Tibial nerve (tissue), 4 donors: ENCODE data around the gene SEMA3F. TPM values are rescaled to one million over a fixed set of nuclear protein-coding genes. Genes with fewer than 3 reads are reported as not detected.
A peak's percentile ranks its signal among the peaks of the same experiment; 100 is the strongest.

ENCODE experiments used
- DNase-seq, 2 donors: peaks; one replicate each; pipeline ENCODE4 v3.0.0-alpha.2; 2019; ENCODE audit warnings: low spot score in 2 of 2
- H3K27ac ChIP-seq, 4 donors: fragments of 200-600 bp; sonication (generic) in 3 of 4; one replicate each; pipeline ENCODE4 v1.5.1; 2017 to 2019; ENCODE audit warnings: mild to moderate bottlenecking in 1 of 4
- H3K27me3 ChIP-seq, 2 donors: fragments of 200-600 bp; sonication (generic) in 1 of 2; one replicate each; pipeline versions ENCODE4 v1.5.1 to v1.6.0; 2017 to 2019
- H3K36me3 ChIP-seq, 3 donors: fragments of 200-600 bp; sonication (generic); one replicate each; pipeline ENCODE4 v1.5.1; 2018 to 2019
- H3K4me1 ChIP-seq, 4 donors: fragments of 200-600 bp; sonication (generic) in 3 of 4; one replicate each; pipeline ENCODE4 v1.5.1; 2017 to 2019
- H3K4me3 ChIP-seq, 4 donors: fragments of 200-600 bp; sonication (generic) in 3 of 4; one replicate each; pipeline ENCODE4 v1.5.1; 2017 to 2019; ENCODE audit warnings: mild to moderate bottlenecking in 1 of 4, moderate library complexity in 1 of 4
- H3K9me3 ChIP-seq, 4 donors: fragments of 200-600 bp; sonication (generic) in 3 of 4; one replicate each; pipeline ENCODE4 v1.5.1; 2017 to 2019
- EP300 ChIP-seq, 2 donors: sonication (generic); formaldehyde crosslinking; IDR thresholded peaks; one replicate each; pipeline ENCODE4 v1.6.1; 2017; ENCODE audit warnings: antibody characterized with exemption in 2 of 2, mild to moderate bottlenecking in 1 of 2
- POLR2A ChIP-seq, 2 donors: fragments of 450-650 bp; IDR thresholded peaks; one replicate each; pipeline ENCODE4 v1.6.1; 2017; ENCODE audit warnings: antibody characterized with exemption in 2 of 2, mild to moderate bottlenecking in 2 of 2, moderate library complexity in 2 of 2
- WGBS, 2 donors: methylation state at CpG; one replicate each; pipeline ENCODE4 v1.1.5; 2018; 5-methylcytosine and 5-hydroxymethylcytosine counted together
- total RNA-seq, 4 donors: library from RNA; depleted of rRNA; stranded (reverse); fragments of >200 nt; gene quantifications; one replicate each; pipeline ENCODE4 v1.1.0, GENCODE V29; 2016
- TF ChIP-seq, protein P1 (sequence below), 5 experiments: fragments of 200-600 bp in 3 of 5; fragments of 450-650 bp in 2 of 5; sonication (generic) in 3 of 5; IDR thresholded peaks; one replicate each; pipeline ENCODE4 v1.5.1; 2016 to 2019; ENCODE audit warnings: antibody characterized with exemption in 5 of 5, mild to moderate bottlenecking in 3 of 5, moderate library complexity in 2 of 5

Gene SEMA3F
- total RNA-seq, 4 donors from 2014 or later, result 14.4 to 58.5 (median 17.4) TPM

DNA sequence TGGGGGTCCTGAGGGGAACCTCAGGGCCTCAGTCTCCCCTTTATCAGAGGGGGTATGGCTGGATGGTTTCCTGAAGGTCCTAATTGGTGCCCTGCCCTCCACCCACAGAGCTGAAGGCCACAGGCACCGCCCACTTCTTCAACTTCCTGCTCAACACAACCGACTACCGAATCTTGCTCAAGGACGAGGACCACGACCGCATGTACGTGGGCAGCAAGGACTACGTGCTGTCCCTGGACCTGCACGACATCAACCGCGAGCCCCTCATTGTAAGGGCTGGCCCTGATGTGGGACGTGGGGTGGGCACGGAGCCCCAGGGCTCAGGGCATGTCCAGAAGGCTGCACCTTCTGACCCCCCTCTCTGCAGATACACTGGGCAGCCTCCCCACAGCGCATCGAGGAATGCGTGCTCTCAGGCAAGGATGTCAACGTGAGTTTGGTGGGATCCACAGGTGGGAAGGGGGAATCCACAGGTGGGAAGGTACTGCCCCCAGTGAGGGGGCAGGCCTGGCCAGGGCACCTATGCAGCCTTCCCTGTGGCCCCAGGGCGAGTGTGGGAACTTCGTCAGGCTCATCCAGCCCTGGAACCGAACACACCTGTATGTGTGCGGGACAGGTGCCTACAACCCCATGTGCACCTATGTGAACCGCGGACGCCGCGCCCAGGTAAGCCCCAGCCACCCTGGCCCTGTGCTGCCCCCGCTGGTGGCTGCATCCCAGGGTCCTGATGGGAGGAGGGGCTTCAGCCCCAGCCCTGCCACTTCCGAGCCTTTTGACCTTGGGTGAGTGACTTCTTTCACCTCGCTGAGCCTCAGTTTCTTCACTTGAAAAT, 18.8 kb downstream of the SEMA3F start:
- 74 to 82% methylated on average over 18 to 27 of the region's 29 CpGs for WGBS, 2 donors
- DNase-seq, result no peak
- no peaks in the 10 kb centered on the region for H3K36me3 ChIP-seq
- no peaks in the 10 kb centered on the region for H3K27me3 ChIP-seq
- H3K4me1 ChIP-seq, result peaks cover 0 to 20% (median 3%) of the 10 kb centered on the region in 4 donors
- TF ChIP-seq POLR2A (IDR thresholded peaks at IDR 0.05), result no peak
- TF ChIP-seq, protein P1, sequence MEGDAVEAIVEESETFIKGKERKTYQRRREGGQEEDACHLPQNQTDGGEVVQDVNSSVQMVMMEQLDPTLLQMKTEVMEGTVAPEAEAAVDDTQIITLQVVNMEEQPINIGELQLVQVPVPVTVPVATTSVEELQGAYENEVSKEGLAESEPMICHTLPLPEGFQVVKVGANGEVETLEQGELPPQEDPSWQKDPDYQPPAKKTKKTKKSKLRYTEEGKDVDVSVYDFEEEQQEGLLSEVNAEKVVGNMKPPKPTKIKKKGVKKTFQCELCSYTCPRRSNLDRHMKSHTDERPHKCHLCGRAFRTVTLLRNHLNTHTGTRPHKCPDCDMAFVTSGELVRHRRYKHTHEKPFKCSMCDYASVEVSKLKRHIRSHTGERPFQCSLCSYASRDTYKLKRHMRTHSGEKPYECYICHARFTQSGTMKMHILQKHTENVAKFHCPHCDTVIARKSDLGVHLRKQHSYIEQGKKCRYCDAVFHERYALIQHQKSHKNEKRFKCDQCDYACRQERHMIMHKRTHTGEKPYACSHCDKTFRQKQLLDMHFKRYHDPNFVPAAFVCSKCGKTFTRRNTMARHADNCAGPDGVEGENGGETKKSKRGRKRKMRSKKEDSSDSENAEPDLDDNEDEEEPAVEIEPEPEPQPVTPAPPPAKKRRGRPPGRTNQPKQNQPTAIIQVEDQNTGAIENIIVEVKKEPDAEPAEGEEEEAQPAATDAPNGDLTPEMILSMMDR (IDR thresholded peaks at IDR 0.05), result no peak
- no peak for TF ChIP-seq EP300 (IDR thresholded peaks at IDR 0.05)
- no peak overlapping the region for H3K27ac ChIP-seq
- no peaks in the 10 kb centered on the region for H3K9me3 ChIP-seq
- no peak overlapping the region for H3K4me3 ChIP-seq

DNA sequence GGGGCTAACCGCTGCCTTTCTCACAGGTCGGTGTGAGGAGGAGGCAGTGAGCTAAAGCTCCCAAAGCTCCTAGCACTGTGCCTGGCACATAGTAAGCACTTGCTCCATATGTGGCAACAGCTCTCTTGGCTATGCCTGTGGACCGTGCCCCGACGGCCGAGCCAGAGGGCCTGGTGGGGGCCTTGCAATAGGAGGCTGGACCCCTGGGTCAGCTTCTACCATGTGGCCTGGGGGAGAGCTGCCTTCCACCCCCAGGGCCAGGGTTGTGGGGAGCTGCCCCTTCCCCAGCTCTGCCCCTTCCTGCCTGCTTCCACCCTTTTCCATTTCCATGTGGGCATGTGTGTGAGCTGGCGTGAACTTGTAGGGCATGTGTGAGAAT, 19.4 kb downstream of the SEMA3F start:
- Histone ChIP-seq H3K9me3 (no peaks in the 10 kb centered on the region), H3K36me3 (no peaks in the 10 kb centered on the region), H3K27ac (no peak overlapping the region), H3K27me3 (no peaks in the 10 kb centered on the region), H3K4me3 (no peak overlapping the region), H3K4me1 (peaks cover 0 to 14% (median 3%) of the 10 kb centered on the region in 4 donors)
- no peak for DNase-seq
- TF ChIP-seq, protein P1 (IDR thresholded peaks at IDR 0.05), result no peak
- WGBS, 2 donors, result 90 to 100% methylated on average over 3 to 7 of the region's 7 CpGs

GRCh38 chr3:50174947-50175524, 19.9 kb downstream of the SEMA3F start:
- no peaks in the 10 kb centered on the region for H3K36me3 ChIP-seq

GRCh38 chr3:50177346-50177745, 22.2 kb downstream of the SEMA3F start:
- H3K27ac ChIP-seq, result no peak overlapping the region
- 11 to 34% methylated on average over 2 of the region's 2 CpGs for WGBS, 2 donors
- DNase-seq, result peak; percentile 32 to 41
- H3K27me3 ChIP-seq, result no peaks in the 10 kb centered on the region
- H3K9me3 ChIP-seq, result no peaks in the 10 kb centered on the region
- H3K4me1 ChIP-seq, result peaks cover 0 to 11% (median 3%) of the 10 kb centered on the region in 4 donors
- TF ChIP-seq EP300 (IDR thresholded peaks at IDR 0.05) (no peak), POLR2A (IDR thresholded peaks at IDR 0.05) (no peak)
- TF ChIP-seq, protein P1 (IDR thresholded peaks at IDR 0.05), result no peak
- no peak overlapping the region for H3K4me3 ChIP-seq
- no peaks in the 10 kb centered on the region for H3K36me3 ChIP-seq

More at GRCh38 chr3:50174947-50175524, 19.9 kb downstream of the SEMA3F start:
- TF ChIP-seq, protein P1 (IDR thresholded peaks at IDR 0.05), result no peak
- TF ChIP-seq EP300 (IDR thresholded peaks at IDR 0.05) (no peak), POLR2A (IDR thresholded peaks at IDR 0.05) (no peak)
- no peaks in the 10 kb centered on the region for H3K27me3 ChIP-seq
- 93 to 96% methylated on average over 14 to 17 of the region's 17 CpGs for WGBS, 2 donors
- peaks cover 0 to 14% (median 3%) of the 10 kb centered on the region in 4 donors for H3K4me1 ChIP-seq
- no peak for DNase-seq
- H3K9me3 ChIP-seq, result no peaks in the 10 kb centered on the region
- no peak overlapping the region for H3K27ac ChIP-seq
- no peak overlapping the region for H3K4me3 ChIP-seq

GRCh38 chr3:50179710-50180109, 24.6 kb downstream of the SEMA3F start:
- H3K36me3 ChIP-seq, result no peaks in the 10 kb centered on the region
- no peaks in the 10 kb centered on the region for H3K9me3 ChIP-seq
- TF ChIP-seq POLR2A (IDR thresholded peaks at IDR 0.05) (no peak), EP300 (IDR thresholded peaks at IDR 0.05) (no peak)
- TF ChIP-seq, protein P1 (IDR thresholded peaks at IDR 0.05), result no peak

More at GRCh38 chr3:50179710-50180109, 24.6 kb downstream of the SEMA3F start:
- H3K4me3 ChIP-seq, result no peak overlapping the region
- no peak overlapping the region for H3K27ac ChIP-seq
- 59 to 91% methylated on average over 2 of the region's 2 CpGs for WGBS, 2 donors
- DNase-seq, result no peak
- peaks cover 0 to 9% (median 3%) of the 10 kb centered on the region in 4 donors for H3K4me1 ChIP-seq
- no peaks in the 10 kb centered on the region for H3K27me3 ChIP-seq
